HL-60/S4 treated with phorbol 12-myristate 13-acetate at 8.2 ng/mL for 4 days and 3 days (cell line): ENCODE data around the gene ZNF384.

Source experiments
- in situ Hi-C: fragments of 300-500 bp; cut with MboI; formaldehyde crosslinking; loops from 2 replicates; pipeline ENCODE4 v1.15.0; 2022; ENCODE audit warnings: low sequenced_read_pairs

The ZNF384 gene

DNA sequence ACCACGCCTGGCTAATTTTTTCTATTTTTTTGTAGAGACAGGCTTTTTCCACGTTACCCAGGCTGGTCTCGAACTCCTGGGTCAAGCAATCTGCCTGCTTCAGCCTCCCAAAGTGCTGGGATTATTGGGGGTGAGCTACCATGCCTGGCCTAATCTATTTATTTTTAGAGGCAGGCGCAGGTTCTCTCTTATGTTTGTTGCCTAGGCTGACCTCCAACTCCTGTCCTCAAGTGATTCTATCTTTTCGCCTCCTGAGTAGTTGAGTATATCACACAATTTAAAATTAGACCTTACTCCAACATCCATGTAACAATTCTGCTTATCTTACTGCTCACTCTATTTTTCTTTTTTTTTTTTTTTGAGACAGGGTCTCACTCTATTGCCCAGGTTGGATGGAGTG lies 35.2 kb downstream of the ZNF384 start:
- in situ Hi-C loops: no loop called here

- in situ Hi-C loops: no loop called here
Observed at GRCh38 chr12:6653342-6653741, 35.8 kb downstream of the ZNF384 start.

DNA sequence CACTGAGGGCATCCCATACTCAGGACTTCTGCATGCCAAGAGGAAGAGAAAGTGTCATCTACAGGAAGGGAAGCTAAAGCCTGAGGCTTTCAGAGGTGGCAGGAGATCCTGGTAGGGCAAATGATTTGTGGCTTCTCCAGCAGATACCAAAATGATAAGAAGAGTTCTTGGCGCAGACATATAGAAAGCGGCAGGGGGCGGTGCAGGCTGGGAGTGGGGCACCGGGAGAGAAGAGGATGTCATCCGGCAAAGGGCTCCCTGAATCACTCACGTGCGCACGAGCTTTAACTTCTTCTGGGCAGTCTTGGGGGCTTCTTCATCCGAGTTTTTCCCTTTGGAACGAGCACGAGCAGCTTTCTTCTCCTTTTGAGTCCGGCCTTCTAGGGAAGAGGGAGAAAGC lies 36.8 kb downstream of the ZNF384 start:
- in situ Hi-C loops: no loop called here

DNA sequence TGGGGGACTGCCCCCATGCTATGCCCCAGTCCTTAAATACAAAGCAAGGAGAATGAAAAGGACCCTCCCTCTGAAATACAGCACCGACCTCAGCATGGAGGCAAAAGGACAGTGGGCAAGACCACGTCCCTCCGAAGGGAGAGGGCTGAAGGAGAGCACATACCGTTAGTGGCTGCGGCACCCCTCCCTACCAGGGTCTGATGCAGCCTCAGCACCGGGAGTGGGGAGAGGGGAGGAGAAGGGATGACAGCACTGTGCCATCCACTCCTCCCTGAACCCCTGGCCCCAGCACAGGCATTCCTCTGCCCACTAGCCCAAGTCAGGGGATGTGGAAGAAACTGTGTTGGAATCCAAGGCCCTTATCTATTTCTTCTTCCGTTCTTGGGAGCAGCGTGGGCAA lies 38.3 kb downstream of the ZNF384 start:
- in situ Hi-C loops: no loop called here

DNA sequence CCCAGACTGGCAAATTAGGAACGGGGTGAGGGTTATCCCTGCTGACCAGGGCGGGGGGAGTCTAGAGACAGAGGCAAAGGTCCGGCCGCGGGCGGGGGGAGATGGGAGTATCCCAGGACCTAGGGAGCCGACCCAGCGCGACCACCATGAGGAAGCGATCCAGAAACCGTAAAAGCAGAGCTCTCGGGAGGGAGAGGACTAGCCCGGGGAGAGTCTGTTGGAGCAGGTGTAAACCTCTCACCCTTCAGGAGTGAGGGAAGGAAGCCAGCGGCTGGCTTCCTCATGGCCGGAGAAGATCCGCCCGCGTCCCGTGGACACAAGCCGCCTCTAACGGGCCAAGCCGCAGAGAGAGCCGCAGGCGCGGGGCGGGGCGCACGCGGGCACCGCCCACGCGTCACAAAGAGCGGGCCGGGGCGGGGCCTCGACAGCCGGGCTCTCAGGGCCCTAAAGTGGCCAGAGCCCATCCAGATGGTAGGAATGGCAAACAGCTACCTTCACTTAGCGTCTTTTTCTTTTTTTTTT lies 42.0 kb downstream of the ZNF384 start, which contains the start of gene ACRBP:
Gene ACRBP (minus strand): TSS at position 350 of the 522 bp plus-strand sequence. CDS start 66 bp downstream, at position 284.
- in situ Hi-C loops: no loop called here

DNA sequence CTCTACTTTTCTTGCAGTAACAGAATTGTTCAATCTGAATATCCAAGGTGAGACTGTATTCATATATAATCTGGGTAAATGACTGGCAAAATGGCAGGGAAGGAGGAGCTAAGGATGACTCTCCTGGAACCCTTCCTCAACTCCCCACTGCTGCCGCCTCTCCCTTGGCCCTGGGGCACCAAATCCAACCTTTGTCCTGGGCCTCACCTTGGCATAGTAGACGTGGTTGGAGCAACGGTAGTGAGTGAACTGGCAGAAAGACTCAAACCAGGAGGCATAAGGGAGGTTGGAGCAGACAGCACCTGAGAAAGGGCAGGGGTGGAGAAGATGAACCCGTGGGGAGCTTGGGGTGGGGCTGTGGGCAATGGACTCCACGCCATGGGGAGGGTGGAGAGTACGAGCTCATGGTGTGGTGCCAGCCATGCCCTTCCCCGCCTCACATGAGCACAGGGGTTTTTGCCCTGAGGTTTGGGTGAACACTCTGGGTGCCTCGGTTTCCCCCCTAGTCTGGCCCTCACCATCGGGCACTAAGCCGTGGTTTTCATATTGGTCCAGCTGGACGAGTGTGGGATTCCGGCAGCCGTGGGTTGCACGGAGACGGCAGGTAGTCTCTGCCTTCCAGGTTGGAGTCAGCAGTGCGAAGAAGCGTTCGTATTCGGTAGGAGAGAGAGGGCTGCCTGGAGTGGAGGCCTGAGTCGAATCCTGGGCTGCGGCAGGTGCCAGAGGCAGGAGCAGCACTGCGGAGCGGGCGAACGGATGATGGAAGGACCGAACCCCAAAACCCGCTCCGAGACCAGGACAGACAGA lies 42.7 kb downstream of the ZNF384 start:
- in situ Hi-C loops: no loop called here

GRCh38 chr12:6644903-6645302 lies 44.3 kb downstream of the ZNF384 start:
- in situ Hi-C loops: no loop called here

DNA sequence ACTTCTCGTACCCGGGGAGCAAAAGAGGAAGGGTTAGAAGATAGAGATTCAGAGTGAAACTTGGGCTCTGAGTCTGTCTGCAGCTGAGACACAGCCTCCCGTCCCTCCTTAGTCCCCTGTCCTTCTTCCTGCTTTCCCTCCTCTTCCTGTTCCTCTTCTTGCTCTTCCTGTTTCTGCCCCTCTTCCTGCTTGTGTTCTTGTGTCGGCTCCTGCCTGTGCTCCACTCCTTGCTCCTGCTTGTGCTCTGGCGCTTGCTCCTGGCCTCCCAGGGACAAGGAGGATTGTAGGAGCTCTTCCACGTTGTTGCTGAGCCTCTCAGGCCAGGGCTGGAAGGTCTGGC lies 44.9 kb downstream of the ZNF384 start:
- in situ Hi-C loops: no loop called here

DNA sequence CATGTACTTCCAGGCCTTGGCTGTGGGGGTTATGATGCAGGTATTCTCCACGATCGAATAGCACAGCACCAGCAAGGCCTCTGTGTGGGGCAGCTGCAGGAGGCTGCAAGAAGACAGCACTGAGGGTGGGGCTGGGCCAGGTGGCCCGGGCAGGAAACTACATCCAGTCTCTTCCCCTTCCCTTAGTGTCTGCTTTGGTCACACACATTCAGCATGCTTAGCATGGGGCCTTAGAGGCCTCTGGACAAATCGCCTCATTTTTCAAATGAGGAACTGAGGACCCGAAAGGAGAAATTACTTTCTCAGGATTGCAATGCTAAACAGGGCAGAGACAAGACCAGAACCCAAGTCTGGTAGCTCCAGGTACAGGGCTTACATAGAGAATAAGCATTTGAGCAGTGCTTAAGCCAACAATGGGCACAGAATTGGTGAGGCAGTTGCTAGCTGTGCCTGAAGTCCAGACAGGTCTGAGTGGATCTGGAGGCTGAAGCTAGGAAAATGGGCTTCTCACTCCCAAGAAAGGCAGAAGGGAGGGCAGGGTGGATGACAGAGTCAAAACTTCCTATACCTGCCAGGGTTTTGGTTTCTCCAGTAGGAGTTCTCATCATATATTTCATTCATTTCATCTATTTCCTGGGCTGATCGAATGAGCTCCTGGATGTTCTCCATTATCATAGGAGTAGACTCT lies 45.5 kb downstream of the ZNF384 start:
- in situ Hi-C loops: no loop called here

DNA sequence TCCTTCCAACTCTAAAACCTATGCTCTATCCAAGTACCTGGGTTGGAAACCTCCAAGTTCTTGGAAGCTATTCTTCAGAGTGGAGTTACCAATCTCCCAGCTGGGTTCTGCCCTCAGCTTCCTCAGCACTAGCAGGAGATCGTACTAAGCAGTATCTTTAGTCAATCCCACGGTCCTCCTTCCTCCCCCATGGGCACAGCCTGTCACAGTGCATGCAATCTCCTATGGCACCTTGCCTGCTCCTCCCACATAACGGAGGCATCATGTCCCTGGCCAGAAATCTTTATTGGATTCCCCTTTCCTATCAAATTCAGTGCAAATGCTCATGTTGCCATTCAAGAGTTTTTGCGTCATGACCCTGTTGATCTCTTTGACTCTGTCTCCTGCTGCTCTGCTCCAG lies 48.0 kb downstream of the ZNF384 start:
- in situ Hi-C loops: no loop called here

DNA sequence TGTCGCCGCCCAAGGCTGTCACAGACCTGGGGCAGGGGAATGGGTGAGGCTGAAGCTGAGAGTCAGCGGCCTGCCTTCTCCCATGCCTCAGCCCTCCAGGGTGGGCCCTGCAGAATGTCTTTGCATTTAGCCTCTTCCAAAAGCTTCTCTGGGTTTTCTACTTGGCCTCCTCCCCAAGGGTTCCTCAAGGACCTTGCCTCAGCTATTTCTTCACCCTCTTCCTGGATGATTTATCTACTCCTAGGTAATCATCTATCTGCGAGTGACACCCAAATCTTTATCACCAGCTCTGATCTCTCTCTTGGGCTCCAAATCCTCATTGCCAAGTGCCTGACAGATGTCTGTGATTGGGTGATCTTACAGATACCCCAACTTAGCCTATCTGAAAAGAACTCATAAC lies 48.7 kb downstream of the ZNF384 start:
- in situ Hi-C loops: no loop called here

- in situ Hi-C loops: no loop called here
Observed at GRCh38 chr12:6639151-6639801, 49.9 kb downstream of the ZNF384 start.

DNA sequence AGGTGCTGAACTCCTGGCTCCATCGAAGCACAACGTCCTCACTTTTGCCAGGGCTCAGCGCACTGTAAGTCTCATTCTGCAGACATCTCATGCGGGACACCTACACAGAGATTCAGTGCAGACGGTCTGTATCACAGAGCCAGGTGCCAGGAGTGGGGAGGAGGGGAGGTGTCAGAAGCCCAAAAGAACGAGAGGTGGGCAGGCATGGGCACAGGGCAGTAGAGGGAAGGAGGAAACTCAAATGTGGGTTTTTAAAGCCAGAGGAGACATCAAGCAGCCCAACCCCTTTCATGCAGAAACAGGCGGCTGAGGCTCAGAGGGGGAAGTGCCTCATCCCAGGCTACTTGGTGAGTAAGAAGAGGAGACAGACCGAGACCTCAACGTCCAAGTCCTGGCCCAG lies 50.9 kb downstream of the ZNF384 start:
- in situ Hi-C loops: no loop called here

- in situ Hi-C loops: no loop called here
Observed at GRCh38 chr12:6635856-6636531, 53.2 kb downstream of the ZNF384 start, which contains the start of gene LPAR5. TSS of gene LPAR5 (minus strand) at chr12:6635959. CDS start at chr12:6621248, 14,711 bp downstream.

- in situ Hi-C loops: no loop called here
Observed at GRCh38 chr12:6635375-6635855, 53.8 kb downstream of the ZNF384 start.

DNA sequence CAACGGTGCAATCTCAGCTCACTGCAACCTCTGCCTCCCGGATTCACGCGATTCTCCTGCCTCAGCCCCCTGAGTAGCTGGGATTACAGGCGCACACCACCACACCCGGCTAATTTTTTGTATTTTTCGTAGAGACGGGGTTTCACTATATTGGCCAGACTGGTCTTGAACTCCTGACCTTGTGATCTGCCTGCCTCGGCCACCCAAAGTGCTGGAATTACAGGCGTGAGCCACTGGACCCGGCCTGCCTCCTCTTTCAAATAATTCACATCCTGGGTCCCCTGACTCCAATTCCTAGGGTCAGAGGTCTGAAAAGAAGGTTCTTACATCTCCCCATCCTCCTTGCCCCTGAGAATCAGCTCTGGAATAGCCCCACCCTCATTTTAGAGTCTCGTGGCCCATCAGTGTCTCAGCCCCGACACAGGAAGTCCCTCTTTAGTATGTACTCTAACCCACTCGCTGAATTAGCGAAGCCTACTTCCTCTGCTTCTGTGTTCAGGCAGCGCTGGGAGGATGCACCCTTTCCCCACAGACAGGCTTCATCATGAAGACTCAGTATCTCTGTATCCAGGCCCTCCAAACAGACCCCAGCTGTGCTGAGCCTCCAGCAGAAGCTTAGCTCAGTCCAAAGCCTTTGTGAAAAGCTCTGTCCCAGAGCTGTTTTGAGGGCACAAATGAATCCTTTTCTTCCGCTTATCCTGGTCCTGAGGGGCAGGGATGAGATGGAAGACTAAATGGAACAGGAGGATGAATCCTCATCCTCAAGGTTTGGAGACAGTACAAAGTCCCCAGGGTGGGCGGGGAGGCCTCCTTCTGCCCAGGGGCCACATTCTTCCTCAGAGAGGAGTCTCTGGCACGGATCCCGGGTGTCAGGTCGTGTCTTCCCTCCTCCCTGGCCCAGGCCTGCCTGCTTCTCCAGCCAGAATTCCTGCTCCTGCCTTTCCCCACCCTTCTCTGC lies 56.9 kb downstream of the ZNF384 start:
- in situ Hi-C loops: no loop called here

GRCh38 chr12:6631549-6631961 lies 57.6 kb downstream of the ZNF384 start:
- in situ Hi-C loops: no loop called here

GRCh38 chr12:6630736-6631135 lies 58.4 kb downstream of the ZNF384 start:
- in situ Hi-C loops: no loop called here

DNA sequence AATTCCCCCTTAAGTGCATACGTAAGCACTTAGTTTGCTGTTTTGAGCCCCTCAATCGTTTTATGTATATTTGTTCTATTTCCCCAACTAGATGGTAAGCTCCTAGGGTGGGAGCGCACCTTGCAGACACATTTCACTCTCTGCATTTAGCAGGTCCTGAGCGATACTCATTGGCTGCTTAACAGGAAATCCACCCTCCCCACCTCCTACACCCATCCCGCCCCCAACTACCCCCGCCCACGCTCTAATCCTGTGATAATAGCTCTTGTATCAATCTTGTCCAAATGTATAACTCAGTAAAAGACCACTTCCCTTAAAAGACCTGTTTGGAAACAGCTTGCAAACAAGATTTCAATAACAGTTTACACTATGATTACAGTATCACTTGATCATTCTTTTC lies 61.6 kb downstream of the ZNF384 start:
- in situ Hi-C loops: no loop called here
